Fibroblast of villous mesenchyme (primary cell): Measurements from ENCODE around the gene THRB. TPM values are rescaled to one million over a fixed set of nuclear protein-coding genes. Genes with fewer than 3 reads are reported as not detected.
A peak's percentile ranks its signal among the peaks of the same experiment; 100 is the strongest.

Experiments
- DNase-seq: peaks from one replicate; pipeline ENCODE4 v3.0.0-alpha.2; 2010; ENCODE audit warnings: low read depth
- H3K4me3 ChIP-seq: 2 replicates; pipeline ENCODE4 v1.5.1; 2011; ENCODE audit warnings: low read depth, mild to moderate bottlenecking, low read length
- CTCF ChIP-seq: IDR thresholded peaks from 2 replicates; pipeline ENCODE4 v1.5.1; 2012; ENCODE audit warnings: low read depth, mild to moderate bottlenecking, low read length; ENCODE audit not compliant: insufficient read depth
- total RNA-seq: library from RNA; depleted of rRNA; stranded (reverse); fragments of >200 nt; gene quantifications from 2 replicates; pipeline ENCODE4 v1.2.3, GENCODE V29; 2012

THRB gene
- total RNA-seq, 1 donor = 13.4 TPM

GRCh38 chr3:24272408-24272807 lies 222.2 kb downstream of the THRB start:
- TF ChIP-seq CTCF = no peak
- H3K4me3 ChIP-seq = no peak overlapping the region
- no peak for DNase-seq

DNA sequence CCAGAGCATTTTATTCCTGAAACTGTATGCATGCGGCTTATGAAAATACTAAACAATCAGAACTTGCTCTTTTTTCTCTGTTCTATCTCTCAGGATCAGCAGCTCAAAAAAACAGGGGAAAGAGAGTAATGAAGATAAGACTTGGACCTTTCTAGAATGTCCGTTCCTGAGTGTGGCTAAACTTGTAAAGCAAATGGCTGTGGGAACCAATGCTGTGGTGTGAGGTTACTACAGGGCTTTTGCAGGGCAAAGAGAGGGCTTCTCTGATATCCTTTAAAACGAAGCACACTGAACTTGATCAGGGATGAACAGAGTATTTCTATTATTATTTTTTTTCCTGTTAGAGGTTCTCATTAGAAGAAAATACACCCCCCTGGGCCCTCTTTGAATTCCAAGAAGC lies 223.4 kb downstream of the THRB start:
- no peak overlapping the region for H3K4me3 ChIP-seq
- TF ChIP-seq CTCF = no peak
- no peak for DNase-seq

DNA sequence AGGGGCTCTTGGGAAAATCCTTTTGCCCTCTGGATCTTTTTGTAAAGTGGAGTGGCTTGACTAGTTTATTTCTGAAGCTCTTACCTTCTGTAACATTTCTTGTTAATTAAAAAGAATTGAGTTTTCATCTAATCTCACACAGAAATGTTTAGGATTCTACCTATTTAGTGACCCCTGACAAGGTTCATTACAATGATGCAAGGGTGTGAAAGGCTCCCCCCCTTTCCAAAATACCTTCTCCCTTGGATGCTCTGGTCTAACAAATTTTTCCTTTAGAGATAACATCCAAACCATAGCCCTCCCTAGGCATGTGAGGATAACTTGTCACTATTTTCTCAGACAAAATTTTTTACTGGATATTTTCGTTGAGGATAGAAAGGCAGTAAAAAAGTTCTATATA lies 223.9 kb downstream of the THRB start:
- no peak for DNase-seq
- H3K4me3 ChIP-seq = no peak overlapping the region
- TF ChIP-seq CTCF = no peak

GRCh38 chr3:24270204-24270691 lies 224.4 kb downstream of the THRB start:
- peak; percentile 27 for DNase-seq
- H3K4me3 ChIP-seq = no peak overlapping the region
- no peak for TF ChIP-seq CTCF

GRCh38 chr3:24264748-24265158 lies 229.9 kb downstream of the THRB start:
- peak; percentile 54 for DNase-seq
- no peak overlapping the region for H3K4me3 ChIP-seq
- peak; percentile 81 for TF ChIP-seq CTCF

DNA sequence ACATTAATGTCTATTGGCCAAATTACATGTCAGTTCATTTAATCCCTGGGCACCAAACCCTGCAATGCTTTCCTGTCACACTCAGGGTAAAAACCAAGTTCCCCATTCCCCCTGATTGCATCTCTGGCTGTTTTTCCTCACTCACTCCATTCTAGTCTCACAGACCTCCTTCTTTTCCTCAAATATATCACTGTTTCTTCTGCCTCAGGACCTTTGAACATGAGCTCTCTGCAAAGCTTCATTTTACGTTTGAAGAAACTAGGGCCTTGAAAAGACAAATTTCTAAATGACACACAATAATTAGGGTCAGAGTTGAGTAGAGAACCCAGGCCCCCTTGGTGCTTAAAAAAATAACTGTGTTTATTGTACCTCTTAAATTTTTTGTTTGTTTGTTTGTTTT lies 230.6 kb downstream of the THRB start:
- no peak for DNase-seq
- no peak overlapping the region for H3K4me3 ChIP-seq
- TF ChIP-seq CTCF = no peak

DNA sequence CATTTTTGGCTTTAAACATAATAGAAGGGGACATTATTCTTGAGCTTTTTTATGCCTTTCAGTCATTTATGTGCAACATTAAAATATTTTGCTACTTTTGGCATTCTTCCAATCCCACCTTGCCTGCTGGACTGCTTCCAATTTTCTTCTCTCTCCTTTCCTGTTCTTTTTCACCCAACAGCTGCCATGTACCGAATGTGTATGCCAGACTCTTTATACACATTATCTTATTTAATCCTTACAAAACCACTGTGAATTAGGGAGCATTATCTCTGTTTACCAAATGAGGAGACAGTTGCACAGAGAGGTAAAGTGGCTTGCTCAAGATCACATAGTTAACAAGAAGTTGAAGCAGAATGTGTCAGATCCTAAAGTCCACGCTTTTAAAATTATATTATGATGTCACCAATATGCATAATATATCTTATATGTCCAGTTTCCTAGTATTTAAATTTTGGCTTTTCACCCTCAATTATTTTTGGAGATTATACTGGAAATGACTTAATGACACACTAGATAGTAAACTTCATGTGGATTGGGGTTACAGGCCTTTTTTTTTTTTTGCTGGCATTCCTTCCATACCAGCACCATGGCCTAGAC lies 231.5 kb downstream of the THRB start:
- H3K4me3 ChIP-seq = no peak overlapping the region
- TF ChIP-seq CTCF = no peak
- DNase-seq = peak; percentile 54
